Right lobe of liver (tissue), 6 donors: ENCODE data around the gene HLA-C. TPM values are rescaled to one million over a fixed set of nuclear protein-coding genes. Genes with fewer than 3 reads are reported as not detected.
A peak's percentile ranks its signal among the peaks of the same experiment; 100 is the strongest.
"Not testable (repeated sequence)": the region's sequence is repeated elsewhere in the genome, so short reads cannot be mapped to it uniquely, and the experiment has no call there.

Experiments used
- ATAC-seq, 4 donors: fragments of 200-7000 bp; cut with Tn5 transposase; one replicate each; pipeline ENCODE4 v1.9.1; 2020; ENCODE audit warnings: mild to moderate bottlenecking in 4 of 4, moderate library complexity in 4 of 4
- DNase-seq, 3 donors: peaks; one replicate each; pipeline ENCODE4 v3.0.0-alpha.2; 2020
- H3K27ac ChIP-seq, 3 donors: fragments of 200-600 bp; one replicate each; pipeline ENCODE4 v1.8.0; 2022
- H3K27me3 ChIP-seq, 2 donors: fragments of 200-600 bp; one replicate each; pipeline ENCODE4 v1.8.0; 2022
- H3K36me3 ChIP-seq, 4 donors: fragments of 200-600 bp; sonication (generic) in 1 of 4; one replicate each; pipeline versions ENCODE4 v1.5.1 to v1.8.0; 2017 to 2022; ENCODE audit warnings: control low read depth in 1 of 4
- H3K4me1 ChIP-seq, 4 donors: fragments of 200-600 bp; sonication (generic) in 1 of 4; one replicate each; pipeline versions ENCODE4 v1.5.1 to v1.8.0; 2017 to 2022; ENCODE audit warnings: control low read depth in 1 of 4
- H3K4me3 ChIP-seq, 3 donors: fragments of 200-600 bp; one replicate each; pipeline ENCODE4 v1.8.0; 2022
- H3K9me3 ChIP-seq, 4 donors: fragments of 200-600 bp; sonication (generic) in 1 of 4; one replicate each; pipeline versions ENCODE4 v1.5.1 to v1.8.0; 2017 to 2022; ENCODE audit warnings: control low read depth in 1 of 4
- CTCF ChIP-seq, 4 donors: fragments of 200-600 bp in 3 of 4; fragments of 450-650 bp in 1 of 4; IDR thresholded peaks; one replicate each; pipeline versions ENCODE4 v1.5.1 to v1.8.0; 2016 to 2022; ENCODE audit warnings: antibody characterized with exemption in 4 of 4, mild to moderate bottlenecking in 2 of 4
- POLR2A ChIP-seq: fragments of 450-650 bp; IDR thresholded peaks from one replicate; pipeline ENCODE4 v1.6.1; 2017; ENCODE audit warnings: antibody characterized with exemption, mild to moderate bottlenecking
- WGBS: methylation state at CpG from one replicate; pipeline ENCODE4 v1.1.6; 2018; ENCODE audit warnings: low coverage, low lambda C conversion rate; ENCODE audit not compliant: insufficient coverage; ENCODE audit errors: missing lambda C conversion rate; 5-methylcytosine and 5-hydroxymethylcytosine counted together
- intact Hi-C, 2 donors: fragments of 100-400 bp; cut with DNase I; formaldehyde crosslinking; loops; one replicate each; pipeline versions ENCODE4 v1.11.2 to v1.14.1; 2022
- total RNA-seq, 6 experiments: library from RNA; depleted of rRNA in 2 of 6; stranded (reverse); fragments of >200 nt in 2 of 6; fragmentation: NEBNext Ultra II Directional in 3 of 6; extraction: Animal tissue kit (Norgen Biotek cat#: 25700) in 3 of 6; gene quantifications; one replicate each; pipeline versions ENCODE4 v1.1.0 to v1.2.4, GENCODE V29; 2016 to 2023
- donor health status: DM: no; HTN: yes; CAD: no.
- donor health status: DM: no; HTN: no; CAD: no.
- donor health status: DM: no; HTN: no; CAD: no.
- donor health status: DM: no; HTN: yes; CAD: no.
- donor health status: DM: no; HTN: yes; CAD: no.

The HLA-C gene
- total RNA-seq, 6 experiments from 2014 or later: 245 to 565 (median 439) TPM

- ATAC-seq (no peak), DNase-seq (no peak)
- intact Hi-C loops: no loop called here
- TF ChIP-seq POLR2A: no peak
- TF ChIP-seq CTCF (IDR thresholded peaks at IDR 0.05): no peak
- no peaks in the 10 kb centered on the region for H3K27me3 ChIP-seq
- no peaks in the 10 kb centered on the region for H3K9me3 ChIP-seq
- H3K4me1 ChIP-seq: no peaks in the 10 kb centered on the region
- WGBS: 63% methylated on average over 2 of the region's 2 CpGs
- no peak overlapping the region for H3K4me3 ChIP-seq
- no peaks in the 10 kb centered on the region for H3K36me3 ChIP-seq
- H3K27ac ChIP-seq: no peak overlapping the region
Observed at GRCh38 chr6:31247813-31248212, 24.1 kb downstream of the HLA-C start.

GRCh38 chr6:31246051-31246521, 25.8 kb downstream of the HLA-C start:
- DNase-seq: no peak
- WGBS: 28% methylated on average over 2 of the region's 2 CpGs
- H3K27ac ChIP-seq: no peak overlapping the region

GRCh38 chr6:31243508-31243907, 28.4 kb downstream of the HLA-C start:
- no peaks in the 10 kb centered on the region for H3K36me3 ChIP-seq
- H3K9me3 ChIP-seq: no peaks in the 10 kb centered on the region
- WGBS: 53% methylated on average over 2 of the region's 5 CpGs
- no peaks in the 10 kb centered on the region for H3K27me3 ChIP-seq
- no peak overlapping the region for H3K4me3 ChIP-seq
- H3K4me1 ChIP-seq: no peaks in the 10 kb centered on the region
- DNase-seq (no peak), ATAC-seq (no peak)
- no peak overlapping the region for H3K27ac ChIP-seq
- intact Hi-C loops: no loop called here
- TF ChIP-seq CTCF (IDR thresholded peaks at IDR 0.05) (no peak), POLR2A (no peak)

More at GRCh38 chr6:31246051-31246521, 25.8 kb downstream of the HLA-C start:
- Histone ChIP-seq H3K4me3 (no peak overlapping the region), H3K27me3 (no peaks in the 10 kb centered on the region), H3K9me3 (no peaks in the 10 kb centered on the region), H3K4me1 (no peaks in the 10 kb centered on the region), H3K36me3 (no peaks in the 10 kb centered on the region)
- TF ChIP-seq POLR2A: no peak
- no peak for TF ChIP-seq CTCF (IDR thresholded peaks at IDR 0.05)
- intact Hi-C loops: no loop called here
- ATAC-seq: peak in 1 of 4 donors; percentile 88

GRCh38 chr6:31239854-31240253, 32.0 kb downstream of the HLA-C start:
- Histone ChIP-seq H3K27me3 (no peaks in the 10 kb centered on the region), H3K9me3 (no peaks in the 10 kb centered on the region), H3K4me1 (no peaks in the 10 kb centered on the region), H3K27ac (no peak overlapping the region), H3K36me3 (no peaks in the 10 kb centered on the region), H3K4me3 (no peak overlapping the region)
- intact Hi-C loops: no loop called here
- TF ChIP-seq POLR2A (no peak), CTCF (IDR thresholded peaks at IDR 0.05) (no peak)
- DNase-seq (no peak), ATAC-seq (no peak)
- 45% methylated on average over 3 of the region's 3 CpGs for WGBS

GRCh38 chr6:31234101-31234500, 37.8 kb downstream of the HLA-C start:
- WGBS: 47% methylated on average over 4 of the region's 4 CpGs
- H3K27ac ChIP-seq, H3K27me3 ChIP-seq, H3K4me1 ChIP-seq, H3K9me3 ChIP-seq, H3K4me3 ChIP-seq, DNase-seq, H3K36me3 ChIP-seq, intact Hi-C loops, ATAC-seq: not testable (repeated sequence)
